Hepatic stellate cell (primary cell): ENCODE data around the gene TPD52L1.

Experiments
- DNase-seq: peaks from one replicate; pipeline ENCODE4 v3.0.0; 2011; ENCODE audit warnings: low spot score

TPD52L1 gene

GRCh38 chr6:125182237-125183008 lies 28.9 kb downstream of the TPD52L1 start:
- no peak for DNase-seq

- no peak for DNase-seq
These were observed 29.8 kb downstream of the TPD52L1 start for GRCh38 chr6:125183391-125183790.

- no peak for DNase-seq
These were observed 34.5 kb downstream of the TPD52L1 start for GRCh38 chr6:125188037-125188436.

- DNase-seq: no peak
These were observed 35.1 kb downstream of the TPD52L1 start for GRCh38 chr6:125188594-125189203.

GRCh38 chr6:125189494-125189893 lies 35.9 kb downstream of the TPD52L1 start:
- DNase-seq: no peak

GRCh38 chr6:125190667-125191066 lies 37.1 kb downstream of the TPD52L1 start:
- no peak for DNase-seq

GRCh38 chr6:125191916-125192609 lies 38.5 kb downstream of the TPD52L1 start:
- DNase-seq: peak; percentile 63

GRCh38 chr6:125192610-125192930 lies 39.0 kb downstream of the TPD52L1 start:
- DNase-seq: no peak

GRCh38 chr6:125193208-125193607 lies 39.6 kb downstream of the TPD52L1 start:
- no peak for DNase-seq

- DNase-seq: no peak
These were observed 41.4 kb downstream of the TPD52L1 start for GRCh38 chr6:125194941-125195340.

- DNase-seq: no peak
These were observed 42.0 kb downstream of the TPD52L1 start for GRCh38 chr6:125195526-125195925.

GRCh38 chr6:125196613-125197012 lies 43.0 kb downstream of the TPD52L1 start:
- no peak for DNase-seq

GRCh38 chr6:125197795-125198269 lies 44.3 kb downstream of the TPD52L1 start:
- peak; percentile 22 for DNase-seq

- DNase-seq: no peak
These were observed 44.9 kb downstream of the TPD52L1 start for GRCh38 chr6:125198398-125198937.

GRCh38 chr6:125200941-125201340 lies 47.4 kb downstream of the TPD52L1 start:
- DNase-seq: no peak

GRCh38 chr6:125201961-125202729 lies 48.6 kb downstream of the TPD52L1 start:
- DNase-seq: peak; percentile 30

- no peak for DNase-seq
These were observed 49.8 kb downstream of the TPD52L1 start for GRCh38 chr6:125203395-125203794.

GRCh38 chr6:125205931-125206330 lies 52.4 kb downstream of the TPD52L1 start:
- no peak for DNase-seq

GRCh38 chr6:125206389-125206788 lies 52.8 kb downstream of the TPD52L1 start:
- DNase-seq: no peak

GRCh38 chr6:125207956-125208355 lies 54.4 kb downstream of the TPD52L1 start:
- no peak for DNase-seq

- DNase-seq: no peak
These were observed 55.2 kb downstream of the TPD52L1 start for GRCh38 chr6:125208625-125209249.

- no peak for DNase-seq
These were observed 57.1 kb downstream of the TPD52L1 start for GRCh38 chr6:125210667-125211066.
